ENCODE data around the gene AP3S2.

GRCh38 chr15:89932880-89933279 lies 39.1 kb upstream of the AP3S2 start:
- TF ChIP-seq ZNF274 (IDR thresholded peaks at IDR 0.05; ENCODE audit: low read depth, low read length) (no peak), SUZ12 (IDR thresholded peaks at IDR 0.05; ENCODE audit: extremely low read depth, insufficient read depth, insufficient read length) (no peak)

All from NT2/D1 (cell line).